SU-DHL-6 (cell line): Measurements from ENCODE around the gene RNASEL.

ENCODE experiments used
- H2AFZ ChIP-seq: fragments of 200-600 bp; sonication (generic); 2 replicates; pipeline ENCODE4 v1.6.1; 2014; ENCODE audit warnings: low read depth, mild to moderate bottlenecking, moderate library complexity, mixed read lengths, antibody characterized with exemption, low read length; ENCODE audit not compliant: severe bottlenecking
- H3F3A ChIP-seq: fragments of 200-600 bp; shearing (Covaris generic); 2 replicates; pipeline ENCODE4 v1.6.0; 2016; ENCODE audit warnings: antibody characterized with exemption, mild to moderate bottlenecking; ENCODE audit not compliant: insufficient read depth
- H3K27ac ChIP-seq: fragments of 200-600 bp; sonication (generic); 2 replicates; pipeline ENCODE4 v1.5.1; 2016; ENCODE audit warnings: low read depth, mild to moderate bottlenecking, low read length, moderate library complexity, mixed read lengths
- H3K27me3 ChIP-seq: fragments of 200-600 bp; sonication (generic), shearing (Covaris generic); 2 replicates; pipeline ENCODE4 v1.6.0; 2014; ENCODE audit warnings: mild to moderate bottlenecking, low read length
- H3K36me3 ChIP-seq: fragments of 200-600 bp; sonication (generic); 2 replicates; pipeline ENCODE4 v1.6.1; 2014; ENCODE audit warnings: mild to moderate bottlenecking, low read length, mixed read lengths
- H3K4me2 ChIP-seq: fragments of 300-600, 200-600 bp; shearing (Covaris generic), sonication (generic); 2 replicates; pipeline ENCODE4 v1.6.0; 2014; ENCODE audit warnings: low read length, low read depth, mild to moderate bottlenecking; ENCODE audit not compliant: poor library complexity, severe bottlenecking
- H3K4me3 ChIP-seq: fragments of 200-600 bp; sonication (generic); 2 replicates; pipeline ENCODE4 v1.5.1; 2014; ENCODE audit warnings: antibody characterized with exemption, low read length, mild to moderate bottlenecking, mixed read lengths; ENCODE audit not compliant: insufficient read depth, poor library complexity, severe bottlenecking
- H3K79me2 ChIP-seq: fragments of 200-600 bp; sonication (generic); 2 replicates; pipeline ENCODE4 v1.6.1; 2014; ENCODE audit warnings: mild to moderate bottlenecking, low read length, moderate library complexity; ENCODE audit not compliant: insufficient read depth
- H3K9ac ChIP-seq: fragments of 200-600 bp; sonication (generic); 2 replicates; pipeline ENCODE4 v1.7.0; 2014; ENCODE audit warnings: mild to moderate bottlenecking, low read length
- H3K9me2 ChIP-seq: fragments of 200-600 bp; sonication (generic); replicated peaks from 2 replicates; pipeline ENCODE4 v1.6.1; 2014; ENCODE audit warnings: low read length; ENCODE audit not compliant: insufficient read depth
- H3K9me3 ChIP-seq: fragments of 200-600 bp; sonication (generic); 2 replicates; pipeline ENCODE4 v1.6.1; 2014; ENCODE audit warnings: low read length, mixed read lengths; ENCODE audit not compliant: insufficient read depth
- H4K20me1 ChIP-seq: fragments of 200-600 bp; sonication (generic); 2 replicates; pipeline ENCODE4 v1.6.1; 2014; ENCODE audit warnings: low read depth, mild to moderate bottlenecking, antibody characterized with exemption, low read length, moderate library complexity, mixed read lengths
- CTCF ChIP-seq: fragments of 200-600 bp; sonication (generic); IDR thresholded peaks from one replicate; pipeline ENCODE4 v1.5.1; 2017; ENCODE audit warnings: antibody characterized with exemption, mild to moderate bottlenecking, low read length, moderate library complexity; ENCODE audit not compliant: insufficient read depth, poor library complexity, severe bottlenecking
- EZH2phosphoT487 ChIP-seq: fragments of 200-600 bp; sonication (generic), shearing (Covaris generic); conservative IDR thresholded peaks from 2 replicates; pipeline ENCODE4 v1.6.1; 2018; ENCODE audit warnings: mild to moderate bottlenecking, antibody characterized with exemption, low read length, moderate library complexity, mixed read lengths

RNASEL gene

GRCh38 chr1:182575540-182576149 lies 13.4 kb downstream of the RNASEL start:
- TF ChIP-seq CTCF (no peak), EZH2phosphoT487 (no peak)
- Histone ChIP-seq H3K4me3 (no peak overlapping the region), H3K9me3 (no peaks in the 10 kb centered on the region), H3K9ac (no peak overlapping the region), H3K79me2 (no peaks in the 10 kb centered on the region), H2AFZ (no peak overlapping the region), H3K4me2 (no peak overlapping the region), H3K27ac (no peak overlapping the region), H4K20me1 (no peaks in the 10 kb centered on the region), H3K27me3 (no peaks in the 10 kb centered on the region), H3K9me2 (no peaks in the 10 kb centered on the region), H3K36me3 (peaks cover 6% of the 10 kb centered on the region; the same call in 1 of the 2 replicates), H3F3A (peaks cover 10% of the 10 kb centered on the region)

DNA sequence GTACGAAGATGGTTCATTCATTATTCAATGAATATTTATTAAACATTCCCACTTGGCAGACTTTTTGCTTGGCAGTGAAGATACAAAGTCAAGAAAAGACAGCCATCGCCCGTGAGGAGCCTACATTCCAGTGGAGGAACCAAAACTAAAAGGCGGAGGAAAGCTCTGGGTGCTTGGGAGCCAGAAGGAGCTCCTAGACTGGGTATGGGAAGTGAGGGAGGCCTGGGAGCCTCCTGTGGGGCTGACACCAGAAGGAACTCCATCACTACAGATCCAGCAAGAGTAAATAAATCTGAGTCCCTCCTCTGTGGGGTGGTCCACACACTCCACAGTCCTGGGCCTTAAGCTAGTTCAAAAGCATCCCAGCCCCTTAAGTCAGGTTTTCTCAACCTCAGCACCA lies 14.9 kb downstream of the RNASEL start:
- Histone ChIP-seq H3K27me3 (no peaks in the 10 kb centered on the region), H3K27ac (no peak overlapping the region), H3K4me2 (no peak overlapping the region), H3K79me2 (no peaks in the 10 kb centered on the region), H3K9ac (no peak overlapping the region), H2AFZ (no peak overlapping the region), H3K9me2 (no peaks in the 10 kb centered on the region), H3F3A (peaks cover 20% of the 10 kb centered on the region), H3K9me3 (no peaks in the 10 kb centered on the region), H3K4me3 (no peak overlapping the region), H4K20me1 (no peaks in the 10 kb centered on the region), H3K36me3 (no peaks in the 10 kb centered on the region)
- TF ChIP-seq EZH2phosphoT487 (no peak), CTCF (no peak)

DNA sequence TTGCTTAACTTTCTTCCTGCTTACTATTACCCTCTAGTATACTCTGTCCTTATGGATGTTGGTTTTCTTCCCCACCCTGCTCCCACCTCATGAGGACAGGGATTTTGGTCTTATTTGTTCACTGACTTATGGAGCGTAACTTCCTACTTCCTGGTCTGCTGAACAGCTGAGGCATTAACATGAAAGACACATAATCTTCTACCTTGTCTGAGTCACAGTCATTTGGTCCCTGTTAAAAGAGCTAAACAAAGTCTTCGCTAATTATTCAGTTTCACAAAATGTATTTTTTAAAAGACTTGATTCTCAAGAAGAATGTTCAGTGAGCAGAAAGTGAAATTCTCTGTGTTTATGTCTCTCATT lies 18.5 kb downstream of the RNASEL start:
- H3K4me2 ChIP-seq, result peak overlapping the region; percentile 69
- no peaks in the 10 kb centered on the region; the same call in 1 of the 2 replicates for H3K9me3 ChIP-seq
- no peaks in the 10 kb centered on the region for H3K27me3 ChIP-seq
- no peaks in the 10 kb centered on the region for H3K79me2 ChIP-seq
- peak overlapping the region; percentile 95 for H2AFZ ChIP-seq
- no peak overlapping the region for H3K4me3 ChIP-seq
- peaks cover 38% of the 10 kb centered on the region for H3F3A ChIP-seq
- H3K9ac ChIP-seq, result peak overlapping the region; percentile 36
- H3K9me2 ChIP-seq, result no peaks in the 10 kb centered on the region
- H4K20me1 ChIP-seq, result no peaks in the 10 kb centered on the region
- TF ChIP-seq EZH2phosphoT487 (no peak), CTCF (no peak)
- H3K36me3 ChIP-seq, result peaks cover 12% of the 10 kb centered on the region
- peak overlapping the region; percentile 97 for H3K27ac ChIP-seq
